ENCODE data around the gene IL4R. TPM values are rescaled to one million over a fixed set of nuclear protein-coding genes. Genes with fewer than 3 reads are reported as not detected.

The IL4R gene
- total and polyA plus RNA-seq, 5 donors = 12.3 to 51.0 (median 23.2) TPM

DNA sequence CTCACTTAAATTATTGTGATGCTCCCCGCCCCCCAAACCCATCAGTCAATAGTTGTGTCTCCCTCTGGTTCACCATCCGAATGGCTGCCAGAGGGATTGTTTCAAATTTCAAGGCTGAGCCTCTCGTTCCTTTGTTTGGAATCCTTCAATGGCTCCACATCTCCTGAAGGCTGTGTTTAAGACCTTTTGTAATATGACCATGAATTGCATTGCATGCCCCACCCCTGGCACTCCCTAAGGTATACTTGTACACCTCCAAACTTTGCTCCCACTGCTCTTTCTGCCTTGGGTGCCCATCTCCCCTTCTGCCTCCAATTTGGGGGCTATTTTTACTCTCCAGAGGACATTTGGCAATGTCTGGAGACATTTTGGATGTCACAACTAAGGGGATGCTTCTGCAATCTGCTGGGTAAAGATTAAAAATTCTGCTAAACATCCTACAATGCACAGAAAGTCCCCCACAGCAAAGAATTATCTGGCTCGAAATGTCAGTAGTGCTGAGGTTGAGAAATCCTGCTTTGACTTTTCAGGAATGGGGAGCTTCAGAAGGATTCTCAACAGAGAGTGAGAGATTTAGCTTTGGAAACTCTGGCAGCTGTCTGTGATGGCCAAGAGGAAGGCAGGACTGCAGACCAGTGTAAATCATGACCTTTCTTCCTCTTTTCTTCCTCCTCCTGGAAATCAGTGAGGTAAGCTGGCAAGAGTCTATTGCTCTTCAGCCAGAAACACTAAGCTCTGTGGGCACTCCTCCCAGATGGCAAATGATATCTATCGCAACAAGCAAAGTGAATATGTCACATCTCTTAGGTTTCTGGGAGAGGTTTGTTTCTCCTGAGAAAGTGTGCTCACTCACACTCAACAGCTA lies 8.7 kb upstream of the IL4R start:
- ATAC-seq (peak in 1 of 2 donors; percentile 44), DNase-seq (no peak)
- intact Hi-C loops (cut with DNase I) = no loop called here
- WGBS = 70% methylated on average over 5 of the region's 5 CpGs
- Histone ChIP-seq H3K4me3 (ENCODE audit: low read length) (no peak overlapping the region), H3K4me1 (ENCODE audit: control insufficient read depth, insufficient read depth, low read length) (no peaks in the 10 kb centered on the region), H3K27ac (ENCODE audit: low read length) (no peak overlapping the region), H3K9me3 (ENCODE audit: control insufficient read depth, low read length) (no peaks in the 10 kb centered on the region), H3K27me3 (ENCODE audit: control insufficient read depth, insufficient read depth) (no peaks in the 10 kb centered on the region)

DNA sequence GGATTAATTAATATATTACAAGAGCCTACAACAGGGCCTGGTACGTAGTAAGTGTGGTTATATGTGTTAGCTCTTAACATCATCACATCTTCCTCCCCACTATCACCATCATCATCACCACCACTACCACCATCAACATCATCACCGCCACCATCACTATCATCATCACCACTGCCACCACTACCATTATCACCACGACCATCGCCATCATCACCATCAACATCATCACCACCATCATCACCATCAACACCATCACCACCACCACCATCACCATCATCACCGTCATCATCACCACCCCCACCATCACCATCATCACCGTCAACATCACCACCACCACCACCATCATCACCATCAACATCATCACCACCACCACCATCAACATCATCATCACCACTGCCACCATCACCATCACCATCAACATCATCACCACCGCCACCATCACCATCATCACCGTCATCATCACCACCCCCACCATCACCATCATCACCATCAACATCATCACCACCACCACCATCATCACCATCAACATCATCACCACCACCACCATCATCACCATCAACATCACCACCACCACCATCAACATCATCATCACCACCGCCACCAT lies 7.8 kb upstream of the IL4R start:
- 90% methylated on average over 9 of the region's 9 CpGs for WGBS
- no peak for DNase-seq
- no peak for ATAC-seq
- Histone ChIP-seq H3K9me3 (ENCODE audit: control insufficient read depth, low read length) (no peaks in the 10 kb centered on the region), H3K27me3 (ENCODE audit: control insufficient read depth, insufficient read depth) (no peaks in the 10 kb centered on the region), H3K4me3 (ENCODE audit: low read length) (no peak overlapping the region), H3K27ac (ENCODE audit: low read length) (no peak overlapping the region), H3K4me1 (ENCODE audit: control insufficient read depth, insufficient read depth, low read length) (no peaks in the 10 kb centered on the region)
- intact Hi-C loops (cut with DNase I) = no loop called here

DNA sequence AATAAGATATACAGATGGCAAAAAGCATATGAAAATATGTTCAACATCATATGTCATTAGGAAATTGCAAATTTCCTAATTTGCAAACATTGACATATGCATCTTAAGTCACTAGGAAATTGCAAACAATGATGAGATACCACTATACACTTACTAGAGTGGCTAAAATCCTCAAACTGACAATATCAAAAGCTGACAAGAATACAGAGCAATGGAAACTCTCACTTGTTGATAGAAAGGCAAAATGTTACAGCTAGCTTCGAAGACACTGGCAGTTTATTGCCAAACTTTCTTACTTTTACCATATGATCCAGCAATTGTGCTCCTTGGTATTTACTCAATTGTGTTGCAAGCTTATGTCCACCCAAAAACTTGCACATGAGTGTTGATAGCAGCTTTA lies 5.0 kb upstream of the IL4R start:
- DNase-seq (no peak), ATAC-seq (no peak)
- intact Hi-C loops (cut with DNase I) = no loop called here
- Histone ChIP-seq H3K4me3 (ENCODE audit: low read length) (no peak overlapping the region), H3K27me3 (ENCODE audit: control insufficient read depth, insufficient read depth) (no peaks in the 10 kb centered on the region), H3K4me1 (ENCODE audit: control insufficient read depth, insufficient read depth, low read length) (no peaks in the 10 kb centered on the region), H3K27ac (ENCODE audit: low read length) (no peak overlapping the region), H3K9me3 (ENCODE audit: control insufficient read depth, low read length) (no peaks in the 10 kb centered on the region)
- 86% methylated on average over 1 of the region's 1 CpG for WGBS

DNA sequence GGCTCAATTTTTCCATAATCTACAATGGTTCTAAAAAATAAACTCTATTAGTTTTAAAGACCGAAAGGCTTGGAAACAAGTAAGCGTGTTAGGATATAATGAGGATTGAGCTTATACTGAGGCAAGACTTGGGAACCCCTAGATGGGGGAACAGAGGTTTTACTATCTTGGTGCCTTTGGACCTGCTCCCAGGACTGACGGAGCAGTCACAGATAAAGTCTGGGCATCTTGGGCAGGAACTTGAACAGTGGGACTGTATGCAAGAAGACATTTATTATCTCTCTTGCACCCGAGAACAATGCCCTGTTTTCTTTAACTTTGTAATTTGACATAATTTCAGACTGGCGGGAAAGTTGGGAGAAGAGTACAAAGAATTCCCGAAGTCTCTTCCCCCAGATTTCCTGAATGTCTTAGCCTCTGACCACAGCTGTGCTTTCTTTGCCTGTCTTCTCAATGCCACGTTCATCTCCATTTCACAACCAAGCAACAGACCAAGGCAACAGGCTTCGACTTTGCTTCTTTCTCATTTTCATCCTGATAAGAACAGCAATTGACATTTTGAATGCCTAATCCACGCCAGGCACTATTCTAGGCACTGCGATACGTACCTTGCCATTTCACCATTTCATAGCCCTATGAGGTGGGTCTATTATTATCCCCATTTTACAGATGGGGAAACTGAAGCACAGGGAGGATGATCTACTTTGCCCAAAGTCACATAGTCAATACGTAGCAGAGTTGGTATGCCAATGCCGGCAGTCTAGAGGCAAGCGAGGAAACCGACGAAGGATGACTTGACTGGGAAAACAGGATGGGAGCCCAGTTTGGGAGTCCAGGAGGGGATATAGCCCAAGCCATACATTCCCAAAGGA lies 3.0 kb upstream of the IL4R start:
- Histone ChIP-seq H3K9me3 (ENCODE audit: control insufficient read depth, low read length) (no peaks in the 10 kb centered on the region), H3K4me3 (ENCODE audit: low read length) (no peak overlapping the region), H3K27ac (ENCODE audit: low read length) (no peak overlapping the region), H3K4me1 (ENCODE audit: control insufficient read depth, insufficient read depth, low read length) (peaks cover 4% of the 10 kb centered on the region), H3K27me3 (ENCODE audit: control insufficient read depth, insufficient read depth) (no peaks in the 10 kb centered on the region)
- intact Hi-C loops (cut with DNase I) = loop anchor here in 2 of 4 donors (10.0 kb wide), 2 partner anchors 56 to 76 kb away; no protein-coding TSS in a partner anchor
- 65% methylated on average over 16 of the region's 16 CpGs for WGBS
- DNase-seq (peak in 1 of 3 donors; percentile 50), ATAC-seq (no peak)

GRCh38 chr16:27311448-27311830 lies 2.3 kb upstream of the IL4R start:
- ATAC-seq = no peak
- no peak overlapping the region for H3K27ac ChIP-seq (ENCODE audit: low read length)
- intact Hi-C loops (cut with DNase I) = loop anchor here in 2 of 4 donors (10.0 kb wide), 2 partner anchors 57 to 77 kb away; no protein-coding TSS in a partner anchor
- DNase-seq = no peak
- H3K4me3 ChIP-seq (ENCODE audit: low read length) = no peak overlapping the region
- 65% methylated on average over 8 of the region's 8 CpGs for WGBS
- no peaks in the 10 kb centered on the region for H3K27me3 ChIP-seq (ENCODE audit: control insufficient read depth, insufficient read depth)
- H3K9me3 ChIP-seq (ENCODE audit: control insufficient read depth, low read length) = no peaks in the 10 kb centered on the region
- H3K4me1 ChIP-seq (ENCODE audit: control insufficient read depth, insufficient read depth, low read length) = peaks cover 6% of the 10 kb centered on the region

DNA sequence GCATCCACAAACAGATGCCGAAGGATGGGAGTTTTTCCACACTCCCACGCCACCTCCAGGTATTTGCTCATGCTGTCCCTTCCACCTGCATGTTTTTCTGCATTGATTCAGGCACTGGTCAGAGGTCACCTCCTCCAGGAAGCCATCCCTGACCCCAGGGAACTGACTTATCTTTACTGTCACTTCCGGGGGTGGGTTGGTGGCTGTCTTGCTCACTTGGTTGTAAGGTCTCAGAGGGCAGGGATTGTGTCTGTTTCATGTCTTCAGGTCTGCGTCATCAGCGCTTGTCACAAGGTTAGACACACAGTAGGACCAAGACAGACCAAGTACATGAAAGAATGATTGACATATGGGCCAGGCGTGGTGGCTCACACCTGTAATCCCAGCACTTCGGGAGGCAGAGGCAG lies 1.9 kb upstream of the IL4R start:
- DNase-seq = no peak

GRCh38 chr16:27312580-27313421 lies 973 bp upstream of the IL4R start:
- H3K4me1 ChIP-seq (ENCODE audit: control insufficient read depth, insufficient read depth, low read length) = peaks cover 11% of the 10 kb centered on the region
- no peaks in the 10 kb centered on the region for H3K27me3 ChIP-seq (ENCODE audit: control insufficient read depth, insufficient read depth)
- peak overlapping the region; percentile 87 for H3K4me3 ChIP-seq (ENCODE audit: low read length)
- intact Hi-C loops (cut with DNase I) = loop anchor here in 2 of 4 donors (10.0 kb wide), 2 partner anchors 58 to 78 kb away; no protein-coding TSS in a partner anchor
- WGBS = 69% methylated on average over 11 of the region's 11 CpGs
- peak overlapping the region; percentile 77 for H3K27ac ChIP-seq (ENCODE audit: low read length)
- no peak for DNase-seq
- ATAC-seq = no peak
- H3K9me3 ChIP-seq (ENCODE audit: control insufficient read depth, low read length) = no peaks in the 10 kb centered on the region

More for the DNA sequence above, 1.9 kb upstream of the IL4R start:
- Histone ChIP-seq H3K27ac (ENCODE audit: low read length) (no peak overlapping the region), H3K9me3 (ENCODE audit: control insufficient read depth, low read length) (no peaks in the 10 kb centered on the region), H3K4me3 (ENCODE audit: low read length) (no peak overlapping the region), H3K4me1 (ENCODE audit: control insufficient read depth, insufficient read depth, low read length) (peaks cover 7% of the 10 kb centered on the region), H3K27me3 (ENCODE audit: control insufficient read depth, insufficient read depth) (no peaks in the 10 kb centered on the region)
- WGBS = 83% methylated on average over 7 of the region's 7 CpGs
- intact Hi-C loops (cut with DNase I) = loop anchor here in 2 of 4 donors (10.0 kb wide), 2 partner anchors 57 to 77 kb away; no protein-coding TSS in a partner anchor
- ATAC-seq = no peak

DNA sequence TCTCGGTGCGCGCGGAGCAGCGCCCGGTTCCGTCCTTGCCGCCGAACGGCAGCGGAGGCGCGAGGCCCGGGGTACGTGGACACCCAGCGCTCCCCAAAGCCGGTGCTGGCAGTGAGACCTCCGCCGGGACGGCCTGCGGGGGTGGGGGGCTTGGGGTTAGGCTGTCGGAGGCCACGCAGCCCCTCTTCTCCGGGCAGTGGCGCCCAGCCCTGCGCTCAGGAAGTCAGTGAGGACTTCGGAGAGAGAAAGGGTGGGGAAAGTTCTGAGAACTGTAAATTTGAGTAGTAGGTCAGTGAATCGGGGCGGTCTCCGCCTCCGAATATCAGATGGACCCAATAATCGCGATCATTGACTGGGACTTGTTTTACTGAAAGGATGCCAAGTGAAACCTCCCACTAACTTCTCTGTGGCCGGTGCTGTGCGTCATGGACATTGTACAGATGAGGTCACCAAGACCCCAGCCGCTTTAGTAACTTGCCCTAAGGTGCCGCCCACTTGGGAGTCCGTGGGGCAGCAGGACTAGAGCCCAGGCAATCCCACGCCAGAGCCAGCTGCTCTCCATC lies 468 bp downstream of the IL4R start:
- peak overlapping the region; percentile 77 for H3K27ac ChIP-seq (ENCODE audit: low read length)
- no peaks in the 10 kb centered on the region for H3K27me3 ChIP-seq (ENCODE audit: control insufficient read depth, insufficient read depth)
- intact Hi-C loops (cut with DNase I) = loop anchor here in 2 of 4 donors (10.0 kb wide), 2 partner anchors 59 to 79 kb away; no protein-coding TSS in a partner anchor
- WGBS = under 1% methylated on average over 39 of the region's 39 CpGs
- ATAC-seq (peak; percentile 60 to 77), DNase-seq (peak; percentile 81 to 88 (median 86))
- H3K4me1 ChIP-seq (ENCODE audit: control insufficient read depth, insufficient read depth, low read length) = peaks cover 17% of the 10 kb centered on the region
- H3K4me3 ChIP-seq (ENCODE audit: low read length) = peak overlapping the region; percentile 87
- H3K9me3 ChIP-seq (ENCODE audit: control insufficient read depth, low read length) = no peaks in the 10 kb centered on the region

GRCh38 chr16:27314986-27315332 lies 1.2 kb downstream of the IL4R start:
- DNase-seq (no peak), ATAC-seq (no peak)
- Histone ChIP-seq H3K9me3 (ENCODE audit: control insufficient read depth, low read length) (no peaks in the 10 kb centered on the region), H3K4me1 (ENCODE audit: control insufficient read depth, insufficient read depth, low read length) (peaks cover 17% of the 10 kb centered on the region), H3K27me3 (ENCODE audit: control insufficient read depth, insufficient read depth) (no peaks in the 10 kb centered on the region), H3K4me3 (ENCODE audit: low read length) (peak overlapping the region; percentile 87), H3K27ac (ENCODE audit: low read length) (peak overlapping the region; percentile 92)
- intact Hi-C loops (cut with DNase I) = loop anchor here in 2 of 4 donors (10.0 kb wide), 2 partner anchors 60 to 80 kb away; no protein-coding TSS in a partner anchor
- 65% methylated on average over 2 of the region's 2 CpGs for WGBS
